KMS-11 (cell line): ENCODE results near the gene ZNF738.

Experiments
- H2AFZ ChIP-seq: fragments of 200-600 bp; sonication (generic); 2 replicates; pipeline ENCODE4 v1.6.1; 2016; ENCODE audit warnings: antibody characterized with exemption, mixed run types, low read depth
- H3K27ac ChIP-seq: fragments of 200-600 bp; sonication (generic); 2 replicates; pipeline ENCODE4 v1.6.1; 2016; ENCODE audit warnings: mild to moderate bottlenecking, mixed run types
- H3K27me3 ChIP-seq: fragments of 200-600 bp; sonication (generic); 2 replicates; pipeline ENCODE4 v1.6.1; 2017; ENCODE audit warnings: mild to moderate bottlenecking, low read depth, mixed run types, moderate library complexity; ENCODE audit not compliant: insufficient read depth
- H3K36me3 ChIP-seq: fragments of 200-600 bp; sonication (generic); 2 replicates; pipeline ENCODE4 v1.6.1; 2017; ENCODE audit warnings: mild to moderate bottlenecking, mixed run types; ENCODE audit not compliant: insufficient read depth
- H3K4me1 ChIP-seq: fragments of 200-600 bp; sonication (generic); 2 replicates; pipeline ENCODE4 v1.6.1; 2016; ENCODE audit warnings: mild to moderate bottlenecking, low read depth, mixed run types; ENCODE audit not compliant: poor library complexity, severe bottlenecking
- H3K4me2 ChIP-seq: fragments of 200-600 bp; sonication (generic); 2 replicates; pipeline ENCODE4 v1.7.0; 2016; ENCODE audit warnings: mild to moderate bottlenecking, mixed run types
- H3K4me3 ChIP-seq: fragments of 200-600 bp; sonication (generic); IDR thresholded peaks from 2 replicates; pipeline ENCODE4 v1.6.1; 2017; ENCODE audit warnings: low read depth, low read length, mixed read lengths; ENCODE audit not compliant: insufficient read depth
- H3K79me2 ChIP-seq: fragments of 200-600 bp; sonication (generic); 2 replicates; pipeline ENCODE4 v1.6.1; 2016; ENCODE audit warnings: low read depth, mixed run types; ENCODE audit not compliant: insufficient read depth
- H3K9ac ChIP-seq: fragments of 200-600 bp; sonication (generic); 2 replicates; pipeline ENCODE4 v1.6.1; 2016; ENCODE audit warnings: mild to moderate bottlenecking, mixed run types
- H4K20me1 ChIP-seq: fragments of 200-600 bp; sonication (generic); 2 replicates; pipeline ENCODE4 v1.6.1; 2016; ENCODE audit warnings: mild to moderate bottlenecking, mixed run types; ENCODE audit not compliant: insufficient read depth
- TF ChIP-seq, protein P1 (sequence below): fragments of 200-600 bp; sonication (generic); conservative IDR thresholded peaks from 2 replicates; pipeline ENCODE4 v1.6.1; 2017; ENCODE audit warnings: low read depth, mild to moderate bottlenecking, antibody characterized with exemption, low read length, moderate library complexity, mixed read lengths

Gene ZNF738

DNA sequence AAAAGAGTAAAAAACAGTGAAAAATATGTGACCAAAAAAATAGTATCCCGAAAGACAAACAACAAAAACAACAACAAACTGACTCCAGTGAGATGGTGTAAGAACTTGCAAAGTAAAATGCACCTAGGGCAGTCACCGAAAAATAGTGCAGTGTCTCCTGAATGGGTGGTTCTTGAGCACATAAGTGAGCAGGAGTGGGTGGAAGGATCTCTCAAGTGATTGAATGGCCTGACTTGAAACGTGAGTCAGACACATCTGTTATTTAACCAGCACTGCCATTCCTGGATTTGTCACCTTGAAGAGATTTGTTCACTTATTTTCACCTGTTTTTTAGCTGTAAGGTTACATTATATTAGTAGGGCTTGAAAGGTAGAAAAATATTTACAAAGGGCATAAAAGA lies 3.5 kb downstream of the ZNF738 start:
- Histone ChIP-seq H3K36me3 (no peaks in the 10 kb centered on the region), H3K79me2 (no peaks in the 10 kb centered on the region), H3K4me2 (no peak overlapping the region)

DNA sequence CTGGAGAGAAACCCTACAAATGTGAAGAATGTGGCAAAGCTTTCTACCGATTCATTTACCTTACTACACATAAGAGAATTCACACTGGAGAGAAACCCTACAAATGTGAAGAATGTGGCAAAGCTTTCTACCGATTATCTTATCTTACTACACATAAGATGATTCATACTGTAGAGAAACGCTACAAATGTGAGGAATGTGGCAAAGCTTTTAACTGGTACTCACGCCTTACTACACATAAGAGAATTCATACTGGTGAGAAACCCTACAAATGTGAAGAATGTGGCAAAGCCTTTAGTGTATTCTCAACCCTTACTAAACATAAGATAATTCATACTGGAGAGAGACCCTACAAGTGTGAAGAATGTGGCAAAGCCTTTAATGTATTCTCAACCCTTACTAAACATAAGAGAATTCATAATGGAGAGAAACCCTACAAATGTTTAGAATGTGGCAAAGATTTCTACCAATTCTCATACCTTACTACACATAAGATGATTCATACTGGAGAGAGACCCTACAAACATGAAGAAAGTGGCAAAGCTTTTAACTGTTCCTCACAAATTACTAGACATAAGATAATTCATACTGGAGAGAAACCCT lies 25.3 kb downstream of the ZNF738 start:
- H3K79me2 ChIP-seq: no peaks in the 10 kb centered on the region
- TF ChIP-seq, protein P1, sequence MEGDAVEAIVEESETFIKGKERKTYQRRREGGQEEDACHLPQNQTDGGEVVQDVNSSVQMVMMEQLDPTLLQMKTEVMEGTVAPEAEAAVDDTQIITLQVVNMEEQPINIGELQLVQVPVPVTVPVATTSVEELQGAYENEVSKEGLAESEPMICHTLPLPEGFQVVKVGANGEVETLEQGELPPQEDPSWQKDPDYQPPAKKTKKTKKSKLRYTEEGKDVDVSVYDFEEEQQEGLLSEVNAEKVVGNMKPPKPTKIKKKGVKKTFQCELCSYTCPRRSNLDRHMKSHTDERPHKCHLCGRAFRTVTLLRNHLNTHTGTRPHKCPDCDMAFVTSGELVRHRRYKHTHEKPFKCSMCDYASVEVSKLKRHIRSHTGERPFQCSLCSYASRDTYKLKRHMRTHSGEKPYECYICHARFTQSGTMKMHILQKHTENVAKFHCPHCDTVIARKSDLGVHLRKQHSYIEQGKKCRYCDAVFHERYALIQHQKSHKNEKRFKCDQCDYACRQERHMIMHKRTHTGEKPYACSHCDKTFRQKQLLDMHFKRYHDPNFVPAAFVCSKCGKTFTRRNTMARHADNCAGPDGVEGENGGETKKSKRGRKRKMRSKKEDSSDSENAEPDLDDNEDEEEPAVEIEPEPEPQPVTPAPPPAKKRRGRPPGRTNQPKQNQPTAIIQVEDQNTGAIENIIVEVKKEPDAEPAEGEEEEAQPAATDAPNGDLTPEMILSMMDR: no peak
- H4K20me1 ChIP-seq: no peaks in the 10 kb centered on the region
- no peak overlapping the region for H3K9ac ChIP-seq
- no peaks in the 10 kb centered on the region for H3K4me1 ChIP-seq
- H3K36me3 ChIP-seq: no peaks in the 10 kb centered on the region
- H3K27me3 ChIP-seq: no peaks in the 10 kb centered on the region
- no peak overlapping the region for H3K4me3 ChIP-seq
- no peak overlapping the region for H2AFZ ChIP-seq
- no peak overlapping the region for H3K4me2 ChIP-seq
- no peak overlapping the region for H3K27ac ChIP-seq

More for the DNA sequence above, 3.5 kb downstream of the ZNF738 start:
- Histone ChIP-seq H3K4me3 (no peak overlapping the region), H4K20me1 (no peaks in the 10 kb centered on the region), H3K27me3 (no peaks in the 10 kb centered on the region), H3K27ac (no peak overlapping the region), H3K4me1 (no peaks in the 10 kb centered on the region), H3K9ac (no peak overlapping the region), H2AFZ (no peak overlapping the region)
- TF ChIP-seq, protein P1: no peak

DNA sequence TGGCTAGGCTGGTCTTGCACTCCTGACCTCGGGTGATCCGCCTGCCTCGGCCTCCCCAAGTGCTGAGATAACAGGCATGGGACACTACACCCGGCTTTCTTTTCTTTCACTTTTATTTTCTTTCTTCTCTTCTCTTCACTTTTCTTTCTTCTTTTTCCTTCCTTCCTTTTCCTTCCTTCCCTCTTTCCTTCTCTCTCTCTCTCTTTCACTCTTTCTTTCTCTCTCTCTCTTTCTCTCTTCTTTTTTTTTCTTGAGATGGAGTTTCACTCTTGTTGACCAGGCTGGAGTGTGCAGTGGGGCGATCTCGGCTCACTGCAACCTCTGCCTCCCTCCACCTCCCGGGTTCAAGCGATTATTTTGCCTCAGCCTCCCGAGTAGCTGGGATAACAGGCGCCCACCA lies 37.3 kb downstream of the ZNF738 start:
- TF ChIP-seq, protein P1: no peak
- no peak overlapping the region for H2AFZ ChIP-seq
- no peak overlapping the region for H3K9ac ChIP-seq
- no peaks in the 10 kb centered on the region for H3K4me1 ChIP-seq
- H3K4me2 ChIP-seq: no peak overlapping the region
- H3K27ac ChIP-seq: no peak overlapping the region
- no peaks in the 10 kb centered on the region for H4K20me1 ChIP-seq
- no peaks in the 10 kb centered on the region for H3K36me3 ChIP-seq
- no peaks in the 10 kb centered on the region for H3K79me2 ChIP-seq
- H3K27me3 ChIP-seq: no peaks in the 10 kb centered on the region
- no peak overlapping the region for H3K4me3 ChIP-seq

DNA sequence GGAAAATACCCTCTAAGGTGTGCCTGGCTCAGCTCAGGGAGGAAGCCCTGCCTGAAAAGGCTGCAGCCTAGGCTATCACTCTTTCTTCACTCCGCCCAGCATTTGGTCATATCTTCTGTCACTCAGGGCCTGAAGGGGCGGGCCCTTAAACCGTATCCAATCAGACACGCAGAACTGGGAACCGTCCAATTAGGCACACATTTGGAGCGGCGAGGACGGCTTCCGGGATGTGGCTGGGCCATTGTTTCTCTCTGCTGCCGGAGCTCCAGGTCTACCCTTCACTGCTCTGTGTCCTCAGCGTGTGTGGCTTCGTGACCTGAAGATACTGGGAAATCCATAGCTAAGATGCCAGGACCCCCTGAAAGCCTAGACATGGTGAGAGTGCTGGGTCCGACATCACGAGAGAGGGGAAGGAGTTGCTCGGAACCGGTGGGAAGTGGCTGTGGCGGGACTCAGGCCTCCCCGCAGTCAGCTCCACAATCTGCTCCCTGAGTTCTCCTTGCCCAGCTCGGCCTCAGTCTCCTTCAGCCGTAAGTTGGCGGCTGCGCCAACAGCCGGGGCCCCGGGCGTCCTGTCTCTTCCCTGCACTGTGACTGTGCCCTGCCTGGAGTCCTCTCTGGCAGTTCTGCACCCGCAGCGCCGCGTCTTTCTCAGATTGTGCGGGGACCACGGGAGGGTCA lies 38.2 kb downstream of the ZNF738 start, which contains the start of gene ZNF493:
Gene ZNF493 (plus strand): TSS at position 241 of the 680 bp plus-strand sequence. CDS start 105 bp downstream, at position 346.
- Histone ChIP-seq H3K4me2 (no peak within 1 kb of the TSS), H3K4me3 (no peak within 1 kb of the TSS), H3K27ac (no peak within 1 kb of the TSS), H2AFZ (no peak within 1 kb of the TSS), H3K4me1 (no peaks in the 10 kb centered on the region), H4K20me1 (no peaks in the 10 kb centered on the region), H3K79me2 (no peaks in the 10 kb centered on the region), H3K27me3 (no peaks in the 10 kb centered on the region), H3K36me3 (no peaks in the 10 kb centered on the region), H3K9ac (no peak within 1 kb of the TSS)
- TF ChIP-seq, protein P1: no peak
